Stimulated activated CD4-positive, alpha-beta T cell treated with anti-CD3 and anti-CD28 coated beads, Interleukin-1b, Interleukin-23, amount 100 ng/mL, for 24 hours (primary cell): ENCODE data around the gene NEK10.
A peak's percentile ranks its signal among the peaks of the same experiment; 100 is the strongest.

ENCODE experiments used
- DNase-seq, 4 experiments: peaks; one replicate each; pipeline ENCODE4 v3.0.0-alpha.2; 2020; ENCODE audit warnings: low read depth in 4 of 4, low spot score in 1 of 4

NEK10 gene

GRCh38 chr3:27176256-27176655, 192.9 kb downstream of the NEK10 start:
- no peak for DNase-seq

GRCh38 chr3:27174530-27174929, 194.7 kb downstream of the NEK10 start:
- no peak for DNase-seq

GRCh38 chr3:27171113-27171512, 198.1 kb downstream of the NEK10 start:
- no peak for DNase-seq

- no peak for DNase-seq
These were observed 202.3 kb downstream of the NEK10 start for GRCh38 chr3:27166888-27167287.

GRCh38 chr3:27165321-27165721, 203.9 kb downstream of the NEK10 start:
- DNase-seq, result no peak

GRCh38 chr3:27160779-27161287, 208.3 kb downstream of the NEK10 start:
- DNase-seq, result no peak

GRCh38 chr3:27160146-27160545, 209.0 kb downstream of the NEK10 start:
- no peak for DNase-seq

GRCh38 chr3:27147215-27147614, 222.0 kb downstream of the NEK10 start:
- no peak for DNase-seq

- no peak for DNase-seq
These were observed 222.4 kb downstream of the NEK10 start for GRCh38 chr3:27146786-27147185.

GRCh38 chr3:27145719-27146118, 223.5 kb downstream of the NEK10 start:
- no peak for DNase-seq

- DNase-seq, result no peak
These were observed 227.5 kb downstream of the NEK10 start for GRCh38 chr3:27141668-27142067.

GRCh38 chr3:27138562-27138961, 230.6 kb downstream of the NEK10 start:
- no peak for DNase-seq

GRCh38 chr3:27138005-27138404, 231.2 kb downstream of the NEK10 start:
- no peak for DNase-seq

GRCh38 chr3:27134171-27134796, 234.9 kb downstream of the NEK10 start:
- peak; percentile 26 to 37 (median 28) for DNase-seq

GRCh38 chr3:27133060-27133459, 236.1 kb downstream of the NEK10 start:
- no peak for DNase-seq

GRCh38 chr3:27130796-27131195, 238.4 kb downstream of the NEK10 start:
- DNase-seq, result no peak

GRCh38 chr3:27127879-27128278, 241.3 kb downstream of the NEK10 start:
- DNase-seq, result no peak

- DNase-seq, result no peak
These were observed 242.0 kb downstream of the NEK10 start for GRCh38 chr3:27127195-27127594.

GRCh38 chr3:27125821-27126501, 243.2 kb downstream of the NEK10 start:
- DNase-seq, result no peak

GRCh38 chr3:27119639-27120038, 249.5 kb downstream of the NEK10 start:
- no peak for DNase-seq

GRCh38 chr3:27115352-27115751, 253.8 kb downstream of the NEK10 start:
- no peak for DNase-seq

- no peak for DNase-seq
These were observed 254.5 kb downstream of the NEK10 start for GRCh38 chr3:27114684-27115083.

- DNase-seq, result no peak
These were observed 255.1 kb downstream of the NEK10 start for GRCh38 chr3:27114129-27114528.
